SK-N-SH (cell line): ENCODE measurements around the gene UPF3A. TPM values are rescaled to one million over a fixed set of nuclear protein-coding genes. Genes with fewer than 3 reads are reported as not detected.

ENCODE experiments used
- CTCF ChIA-PET: fragments of 300-600, 350-600 bp; formaldehyde crosslinking; extraction: SDS; loops from one replicate; lab custom pipeline; 2021; lab: Yijun Ruan, JAX
- POLR2A ChIA-PET: fragments of 350-600 bp; sonication (Branson Sonifier 250); formaldehyde crosslinking; extraction: SDS; loops from one replicate; lab custom pipeline; 2020; ENCODE audit warnings: antibody characterized with exemption, inconsistent platforms; lab: Yijun Ruan, JAX
- DNase-seq: peaks from one replicate; pipeline ENCODE4 v3.0.0; 2012
- H2AFZ ChIP-seq: fragments of 200-600 bp; sonication (generic); 2 replicates; pipeline ENCODE4 v1.8.1; 2016; ENCODE audit warnings: antibody characterized with exemption, mild to moderate bottlenecking, low read depth
- H3F3A ChIP-seq: fragments of 200-600 bp; sonication (generic); replicated peaks from 2 replicates; pipeline ENCODE3; 2016; ENCODE audit warnings: antibody characterized with exemption, mild to moderate bottlenecking; ENCODE audit not compliant: insufficient read depth
- H3K27ac ChIP-seq, 2 experiments: fragments of 200-500 bp in 1 of 2; fragments of 200-600 bp in 1 of 2; sonication (Bioruptor generic) in 1 of 2; sonication (generic), shearing (Covaris generic) in 1 of 2; 2 replicates each; pipeline versions ENCODE4 v1.5.1 to v1.6.1; 2014 to 2016; ENCODE audit warnings: low read depth in 2 of 2, inconsistent platforms in 1 of 2, low read length in 1 of 2, mild to moderate bottlenecking in 1 of 2, mixed read lengths in 1 of 2
- H3K27me3 ChIP-seq: fragments of 200-600 bp; sonication (generic), shearing (Covaris generic); 2 replicates; pipeline ENCODE4 v1.6.1; 2016; ENCODE audit warnings: mixed run types; ENCODE audit not compliant: insufficient read depth
- H3K36me3 ChIP-seq, 2 experiments: fragments of 200-500 bp in 1 of 2; fragments of 200-600 bp in 1 of 2; sonication (Bioruptor generic) in 1 of 2; sonication (generic) in 1 of 2; replicated peaks in 1 of 2; 2 replicates each; pipeline versions ENCODE3 to v1.5.1; 2014 to 2016; ENCODE audit warnings: low read length in 1 of 2, mild to moderate bottlenecking in 1 of 2; ENCODE audit not compliant: insufficient read depth in 2 of 2, control insufficient read depth in 1 of 2
- H3K4me1 ChIP-seq, 2 experiments: fragments of 200-500 bp in 1 of 2; fragments of 200-600 bp in 1 of 2; sonication (Bioruptor generic) in 1 of 2; sonication (generic), shearing (Covaris generic) in 1 of 2; 2 replicates each; pipeline versions ENCODE4 v1.5.1 to v1.6.1; 2014 to 2016; ENCODE audit warnings: low read depth in 1 of 2, low read length in 1 of 2, mixed run types in 1 of 2; ENCODE audit not compliant: insufficient read depth in 2 of 2, control insufficient read depth in 1 of 2
- H3K4me2 ChIP-seq: fragments of 200-600 bp; sonication (generic), shearing (Covaris generic); 2 replicates; pipeline ENCODE4 v1.6.1; 2017; ENCODE audit warnings: mixed run types
- H3K4me3 ChIP-seq, 2 experiments: fragments of 200-500 bp in 1 of 2; fragments of 200-600 bp in 1 of 2; sonication (Bioruptor generic) in 1 of 2; sonication (generic), shearing (Covaris generic) in 1 of 2; 2 replicates each; pipeline versions ENCODE4 v1.5.1 to v1.8.1; 2014 to 2016; ENCODE audit warnings: low read depth in 2 of 2, inconsistent platforms in 1 of 2, low read length in 1 of 2, mild to moderate bottlenecking in 1 of 2, mixed read lengths in 1 of 2, moderate library complexity in 1 of 2
- H3K79me2 ChIP-seq: fragments of 200-600 bp; sonication (generic); 2 replicates; pipeline ENCODE4 v1.8.1; 2017; ENCODE audit warnings: mild to moderate bottlenecking; ENCODE audit not compliant: insufficient read depth
- H3K9ac ChIP-seq: fragments of 200-600 bp; sonication (generic); 2 replicates; pipeline ENCODE4 v1.6.1; 2017; ENCODE audit warnings: mixed run types
- H3K9me2 ChIP-seq: fragments of 200-600 bp; sonication (generic); 2 replicates; pipeline ENCODE4 v1.6.1; 2017; ENCODE audit warnings: mixed run types
- H3K9me3 ChIP-seq: fragments of 200-600 bp; sonication (generic); 2 replicates; pipeline ENCODE4 v1.6.1; 2017; ENCODE audit warnings: mixed run types, mild to moderate bottlenecking, moderate library complexity
- H4K20me1 ChIP-seq: fragments of 200-600 bp; sonication (generic); 2 replicates; pipeline ENCODE4 v1.6.1; 2017; ENCODE audit warnings: mild to moderate bottlenecking, mixed run types; ENCODE audit not compliant: insufficient read depth
- CHD2 ChIP-seq: fragments of 150-350 bp; IDR thresholded peaks from 2 replicates; pipeline ENCODE4 v1.6.1; 2018; ENCODE audit warnings: low read length; ENCODE audit not compliant: partially characterized antibody
- CTCF ChIP-seq: fragments of 200-600 bp; sonication (generic); IDR thresholded peaks from 2 replicates; pipeline ENCODE4 v1.6.1; 2017; ENCODE audit warnings: antibody characterized with exemption, mild to moderate bottlenecking, moderate library complexity
- EP300 ChIP-seq, 2 experiments: IDR thresholded peaks; 2 replicates each; pipeline versions ENCODE4 v1.4.0 to v1.6.1; 2012; ENCODE audit warnings: borderline replicate concordance in 1 of 2, low read depth in 1 of 2, low read length in 1 of 2
- EZH2phosphoT487 ChIP-seq: fragments of 200-600 bp; sonication (generic); IDR thresholded peaks from 2 replicates; pipeline ENCODE4 v1.6.1; 2017; ENCODE audit warnings: low read depth, mixed run types, mild to moderate bottlenecking, antibody characterized with exemption, moderate library complexity, borderline replicate concordance
- FOSL2 ChIP-seq: IDR thresholded peaks from 2 replicates; pipeline ENCODE4 v1.4.0; 2012; ENCODE audit warnings: low read depth, mild to moderate bottlenecking, moderate library complexity, borderline replicate concordance
- FOXJ3 ChIP-seq: sonication (generic); formaldehyde crosslinking; IDR thresholded peaks from 2 replicates; pipeline ENCODE4 v1.5.1; 2020; ENCODE audit warnings: mild to moderate bottlenecking, missing genetic modification reagents
- GABPA ChIP-seq: IDR thresholded peaks from 2 replicates; pipeline ENCODE4 v1.4.0; 2012; ENCODE audit warnings: low read depth, mild to moderate bottlenecking
- IRF3 ChIP-seq: fragments of 150-350 bp; IDR thresholded peaks from 2 replicates; pipeline ENCODE4 v1.6.1; 2016; ENCODE audit warnings: mild to moderate bottlenecking, low read depth, low read length
- MEF2A ChIP-seq: IDR thresholded peaks from 2 replicates; pipeline ENCODE4 v1.4.0; 2012; ENCODE audit warnings: low read depth, borderline replicate concordance
- MXI1 ChIP-seq: IDR thresholded peaks from 2 replicates; pipeline ENCODE4 v1.6.1; 2012; ENCODE audit warnings: mild to moderate bottlenecking, low read depth, low read length, improper control_type of control experiment
- NFIC ChIP-seq: IDR thresholded peaks from 2 replicates; pipeline ENCODE4 v1.4.0; 2012; ENCODE audit warnings: borderline replicate concordance
- NRF1 ChIP-seq: IDR thresholded peaks from 2 replicates; pipeline ENCODE4 v1.6.1; 2012; ENCODE audit warnings: low read depth, mild to moderate bottlenecking, low read length
- PBX3 ChIP-seq: IDR thresholded peaks from 2 replicates; pipeline ENCODE4; 2012
- POLR2AphosphoS5 ChIP-seq: IDR thresholded peaks from 2 replicates; pipeline ENCODE4 v1.6.1; 2012; ENCODE audit warnings: low read depth, low read length
- RAD21 ChIP-seq: IDR thresholded peaks from 2 replicates; pipeline ENCODE4 v1.6.1; 2012; ENCODE audit warnings: mild to moderate bottlenecking, low read length
- REST ChIP-seq: IDR thresholded peaks from 2 replicates; pipeline ENCODE4 v1.6.1; 2012; ENCODE audit warnings: mild to moderate bottlenecking, low read depth, low read length, moderate library complexity
- SIN3A ChIP-seq: IDR thresholded peaks from 2 replicates; pipeline ENCODE4 v1.6.1; 2012; ENCODE audit warnings: low read depth, mild to moderate bottlenecking, low read length, moderate library complexity, borderline replicate concordance
- TAF1 ChIP-seq: IDR thresholded peaks from 2 replicates; pipeline ENCODE4 v1.6.1; 2012; ENCODE audit warnings: low read depth, mild to moderate bottlenecking, low read length, moderate library complexity, borderline replicate concordance
- WGBS: methylation state at CpG from one replicate; pipeline ENCODE4 v1.1.6; 2017; ENCODE audit warnings: low lambda C conversion rate; 5-methylcytosine and 5-hydroxymethylcytosine counted together
- polyA plus RNA-seq, 3 experiments: library from polyadenylated mRNA; depleted of rRNA; stranded (reverse); fragments of >200 nt; gene quantifications; 2 replicates each; pipeline ENCODE4 v1.2.3, GENCODE V29; 2012

The UPF3A gene
- polyA plus RNA-seq, 1 of the 3 experiments (the other 2 are of a cell fraction) = 63.2 TPM

- Histone ChIP-seq H3K9me2 (no peaks in the 10 kb centered on the region), H3K4me3 (no peak overlapping the region), H3K27me3 (no peaks in the 10 kb centered on the region), H4K20me1 (peaks cover 16% of the 10 kb centered on the region), H3K36me3 (peaks cover 61 to 62% of the 10 kb centered on the region in 2 experiments), H3K79me2 (peaks cover 57% of the 10 kb centered on the region), H2AFZ (no peak overlapping the region)
- CTCF ChIA-PET = interaction anchor here (4.9 kb wide), 1 partner anchor 14 kb away, joined by 27 read pairs; no protein-coding TSS in a partner anchor
- DNase-seq = no peak
- TF ChIP-seq REST (no peak), SIN3A (no peak), NFIC (no peak), FOXJ3 (CRISPR knock-in tag) (no peak), FOSL2 (no peak), MEF2A (no peak), GABPA (no peak), MXI1 (no peak), TAF1 (no peak), RAD21 (no peak)
- TF ChIP-seq, all 33 proteins: peak for 0
- POLR2A ChIA-PET = interaction anchor here (0.6 kb wide), 1 partner anchor 44 kb away, joined by 3 read pairs; no protein-coding TSS in a partner anchor
- no peaks in the 10 kb centered on the region for H3K9me3 ChIP-seq
- WGBS = 100% methylated on average over 3 of the region's 4 CpGs
- H3F3A ChIP-seq = peaks cover 4% of the 10 kb centered on the region
- H3K9ac ChIP-seq = no peak overlapping the region
- peaks cover 0 to 3% of the 10 kb centered on the region in 2 experiments; a peak in 1 of 4 replicates for H3K4me1 ChIP-seq
- no peak overlapping the region for H3K27ac ChIP-seq
- no peak overlapping the region for H3K4me2 ChIP-seq
These were observed 42.9 kb downstream of the UPF3A start for GRCh38 chr13:114324334-114324733.

- no peak overlapping the region for H3K4me3 ChIP-seq
- ChIA-PET CTCF (interaction anchor here (1.0 to 4.9 kb wide), 3 partner anchors 9 to 18 kb away, joined by 3 to 27 read pairs (median 9); no protein-coding TSS in a partner anchor), POLR2A (no interaction called here)
- H3K4me2 ChIP-seq = no peak overlapping the region
- H3F3A ChIP-seq = peaks cover 4% of the 10 kb centered on the region
- H3K27me3 ChIP-seq = no peaks in the 10 kb centered on the region
- H3K79me2 ChIP-seq = peaks cover 43% of the 10 kb centered on the region
- no peak overlapping the region for H3K27ac ChIP-seq
- H3K9ac ChIP-seq = no peak overlapping the region
- H3K36me3 ChIP-seq = peaks cover 61 to 62% of the 10 kb centered on the region in 2 experiments
- DNase-seq = no peak
- WGBS = 98% methylated on average over 3 of the region's 3 CpGs
- 0 out of 2 replicates have a peak, but pooled peaks cover 5% of the 10 kb centered on the region for H4K20me1 ChIP-seq
- H3K4me1 ChIP-seq = no peaks in the 10 kb centered on the region
- H2AFZ ChIP-seq = no peak overlapping the region
- no peaks in the 10 kb centered on the region for H3K9me3 ChIP-seq
- H3K9me2 ChIP-seq = no peaks in the 10 kb centered on the region
- TF ChIP-seq FOXJ3 (CRISPR knock-in tag) (no peak), NRF1 (no peak), GABPA (no peak), EZH2phosphoT487 (no peak), MEF2A (no peak), CHD2 (no peak), PBX3 (no peak), POLR2AphosphoS5 (no peak), IRF3 (no peak), CTCF (no peak), EP300 (IDR thresholded peaks at IDR 0.05; ENCODE audit: borderline replicate concordance in 1 of 2, low read depth in 1 of 2, low read length in 1 of 2) (no peak)
These were observed 44.3 kb downstream of the UPF3A start for GRCh38 chr13:114325729-114326128.
